ENCODE measurements around the gene SYT1.

GRCh38 chr12:79358716-79359300, 494.2 kb downstream of the SYT1 start:
- TF ChIP-seq CTCF (IDR thresholded peaks at IDR 0.05), result no peak
- no peak for TF ChIP-seq POLR2A (IDR thresholded peaks at IDR 0.05)
